ENCODE data around the gene KLHL15. TPM values are rescaled to one million over a fixed set of nuclear protein-coding genes. Genes with fewer than 3 reads are reported as not detected.

KLHL15 gene
- total and polyA plus RNA-seq, 7 donors: 2.1 to 10.2 (median 5.0) TPM

Other genes with a start within 250 kb of the KLHL15 start
- 100 to 1,000 TPM in 1 of 4 donors, 10 to 100 TPM in 3; 20.7 to 129 (median 41.7) TPM for gene SAT1, start 244.0 kb downstream of the KLHL15 start, total RNA-seq
- gene SAT1, start 244.0 kb downstream of the KLHL15 start, polyA plus RNA-seq: 100 to 1,000 TPM in 1 of 3 donors, 10 to 100 TPM in 2; 42.1 to 109 (median 85.4) TPM
- 10 to 100 TPM; 29.7 to 78.5 (median 56.4) TPM for gene APOO, start 119.2 kb downstream of the KLHL15 start, total RNA-seq
- 10 to 100 TPM; 35.0 to 56.0 (median 43.2) TPM for gene APOO, start 119.2 kb downstream of the KLHL15 start, polyA plus RNA-seq
- under 1 TPM in 2 of 4 donors, not detected in 2; 0.17 to 0.50 TPM for gene CXorf58, start 119.2 kb downstream of the KLHL15 start, total RNA-seq
- under 1 TPM; 0.08 to 0.26 (median 0.11) TPM for gene CXorf58, start 119.2 kb downstream of the KLHL15 start, polyA plus RNA-seq
- gene EIF2S3, start 27.8 kb upstream of the KLHL15 start, total RNA-seq: 100 to 1,000 TPM in 3 of 4 donors, 10 to 100 TPM in 1; 96.6 to 130 (median 112) TPM
- gene EIF2S3, start 27.8 kb upstream of the KLHL15 start, polyA plus RNA-seq: 10 to 100 TPM; 56.1 to 62.9 (median 58.0) TPM
- 10 to 100 TPM; 55.4 to 72.3 (median 60.6) TPM for gene ZFX, start 122.5 kb upstream of the KLHL15 start, total RNA-seq
- 10 to 100 TPM in 1 of 3 donors, 1 to 10 TPM in 2; 3.8 to 14.9 (median 9.6) TPM for gene ZFX, start 122.5 kb upstream of the KLHL15 start, polyA plus RNA-seq

Data from psoas muscle (tissue), 7 donors.